Stimulated activated naive CD8-positive, alpha-beta T cell treated with anti-CD3 and anti-CD28 coated beads, Interleukin-15, amount 100 ng/mL, for 72 hours (primary cell): Measurements from ENCODE around the gene FECH.

Experiments
- ATAC-seq: fragments of 150-1000 bp; cut with Tn5 transposase; 2 replicates; pipeline ENCODE4 v1.10.0; 2021; ENCODE audit warnings: mild to moderate bottlenecking, moderate library complexity
- DNase-seq, 2 donors: peaks; one replicate each; pipeline ENCODE4 v3.0.0; 2021 to 2022
- H3K27ac Mint-ChIP-seq, 2 donors: one replicate each; pipeline ENCODE4 v1.8.0; 2022; ENCODE audit warnings: mild to moderate bottlenecking in 2 of 2, mixed read lengths in 2 of 2, moderate library complexity in 2 of 2
- H3K27me3 Mint-ChIP-seq: one replicate; pipeline ENCODE4 v1.8.0; 2022; ENCODE audit warnings: mixed read lengths
- H3K4me1 Mint-ChIP-seq: one replicate; pipeline ENCODE4 v1.8.0; 2022; ENCODE audit warnings: mild to moderate bottlenecking, mixed read lengths
- H3K4me3 Mint-ChIP-seq, 2 donors: one replicate each; pipeline ENCODE4 v1.8.0; 2022; ENCODE audit warnings: mild to moderate bottlenecking in 2 of 2, mixed read lengths in 2 of 2, moderate library complexity in 1 of 2
- H3K9me3 Mint-ChIP-seq, 2 donors: one replicate each; pipeline ENCODE4 v1.8.0; 2022; ENCODE audit warnings: mixed read lengths in 2 of 2

Gene FECH

GRCh38 chr18:57555134-57555533 lies 31.4 kb downstream of the FECH start:
- Mint-ChIP-seq H3K9me3 (no peaks in the 10 kb centered on the region), H3K27me3 (no peaks in the 10 kb centered on the region), H3K4me1 (no peaks in the 10 kb centered on the region), H3K4me3 (no peak overlapping the region), H3K27ac (peak overlapping the region in 1 of 2 donors; percentile 33)
- no peak for ATAC-seq
- no peak for DNase-seq

GRCh38 chr18:57550510-57550909 lies 36.0 kb downstream of the FECH start:
- H3K4me1 Mint-ChIP-seq: peaks cover 9% of the 10 kb centered on the region
- ATAC-seq: no peak
- no peak for DNase-seq
- no peaks in the 10 kb centered on the region for H3K9me3 Mint-ChIP-seq
- no peaks in the 10 kb centered on the region for H3K27me3 Mint-ChIP-seq
- no peak overlapping the region for H3K27ac Mint-ChIP-seq
- H3K4me3 Mint-ChIP-seq: no peak overlapping the region

GRCh38 chr18:57547260-57547659 lies 39.2 kb downstream of the FECH start:
- Mint-ChIP-seq H3K27ac (no peak overlapping the region), H3K4me3 (no peak overlapping the region), H3K4me1 (peaks cover 17% of the 10 kb centered on the region), H3K9me3 (no peaks in the 10 kb centered on the region), H3K27me3 (no peaks in the 10 kb centered on the region)
- DNase-seq (no peak), ATAC-seq (no peak)

GRCh38 chr18:57544936-57545660 lies 41.4 kb downstream of the FECH start:
- Mint-ChIP-seq H3K4me1 (peaks cover 17% of the 10 kb centered on the region), H3K9me3 (no peaks in the 10 kb centered on the region), H3K27ac (no peak overlapping the region), H3K27me3 (no peaks in the 10 kb centered on the region), H3K4me3 (no peak overlapping the region)
- no peak for ATAC-seq
- no peak for DNase-seq

GRCh38 chr18:57543560-57543959 lies 42.9 kb downstream of the FECH start:
- Mint-ChIP-seq H3K27me3 (no peaks in the 10 kb centered on the region), H3K4me1 (peaks cover 17% of the 10 kb centered on the region), H3K9me3 (no peaks in the 10 kb centered on the region), H3K27ac (no peak overlapping the region), H3K4me3 (no peak overlapping the region)
- DNase-seq (no peak), ATAC-seq (no peak)

- ATAC-seq (no peak), DNase-seq (no peak)
- Mint-ChIP-seq H3K27me3 (no peaks in the 10 kb centered on the region), H3K4me1 (peaks cover 17% of the 10 kb centered on the region), H3K27ac (no peak overlapping the region), H3K4me3 (no peak overlapping the region), H3K9me3 (no peaks in the 10 kb centered on the region)
Observed at GRCh38 chr18:57542812-57543427, 43.6 kb downstream of the FECH start.

- Mint-ChIP-seq H3K27me3 (no peaks in the 10 kb centered on the region), H3K4me3 (no peak overlapping the region), H3K9me3 (no peaks in the 10 kb centered on the region), H3K4me1 (peaks cover 17% of the 10 kb centered on the region), H3K27ac (no peak overlapping the region)
- ATAC-seq (no peak), DNase-seq (no peak)
Observed at GRCh38 chr18:57542126-57542525, 44.4 kb downstream of the FECH start.

GRCh38 chr18:57539702-57540101 lies 46.8 kb downstream of the FECH start:
- ATAC-seq: no peak
- DNase-seq: no peak
- Mint-ChIP-seq H3K4me1 (peaks cover under 1% of the 10 kb centered on the region), H3K4me3 (no peak overlapping the region), H3K9me3 (no peaks in the 10 kb centered on the region), H3K27me3 (no peaks in the 10 kb centered on the region), H3K27ac (no peak overlapping the region)

GRCh38 chr18:57538614-57539013 lies 47.9 kb downstream of the FECH start:
- DNase-seq: no peak
- Mint-ChIP-seq H3K4me3 (no peak overlapping the region), H3K27ac (no peak overlapping the region), H3K9me3 (no peaks in the 10 kb centered on the region), H3K27me3 (no peaks in the 10 kb centered on the region), H3K4me1 (no peaks in the 10 kb centered on the region)
- ATAC-seq: no peak

- ATAC-seq (no peak), DNase-seq (no peak)
- Mint-ChIP-seq H3K27me3 (no peaks in the 10 kb centered on the region), H3K9me3 (no peaks in the 10 kb centered on the region), H3K27ac (peak overlapping the region in 1 of 2 donors; percentile 30), H3K4me1 (no peaks in the 10 kb centered on the region), H3K4me3 (no peak overlapping the region)
Observed at GRCh38 chr18:57534511-57534909, 52.0 kb downstream of the FECH start.

- Mint-ChIP-seq H3K9me3 (no peaks in the 10 kb centered on the region), H3K27ac (no peak overlapping the region), H3K27me3 (no peaks in the 10 kb centered on the region), H3K4me1 (no peaks in the 10 kb centered on the region), H3K4me3 (no peak overlapping the region)
- ATAC-seq: no peak
- DNase-seq: no peak
Observed at GRCh38 chr18:57533868-57534510, 52.5 kb downstream of the FECH start.

- Mint-ChIP-seq H3K4me1 (no peaks in the 10 kb centered on the region), H3K27ac (no peak overlapping the region), H3K9me3 (no peaks in the 10 kb centered on the region), H3K27me3 (no peaks in the 10 kb centered on the region), H3K4me3 (no peak overlapping the region)
- DNase-seq (no peak), ATAC-seq (no peak)
Observed at GRCh38 chr18:57533006-57533867, 53.3 kb downstream of the FECH start.

GRCh38 chr18:57529151-57529550 lies 57.4 kb downstream of the FECH start:
- no peaks in the 10 kb centered on the region for H3K27me3 Mint-ChIP-seq
- no peaks in the 10 kb centered on the region for H3K4me1 Mint-ChIP-seq
- no peak overlapping the region for H3K27ac Mint-ChIP-seq
- ATAC-seq (no peak), DNase-seq (no peak)
- H3K9me3 Mint-ChIP-seq: no peaks in the 10 kb centered on the region
- no peak overlapping the region for H3K4me3 Mint-ChIP-seq

GRCh38 chr18:57527556-57528229 lies 58.8 kb downstream of the FECH start:
- Mint-ChIP-seq H3K27ac (no peak overlapping the region), H3K4me3 (no peak overlapping the region), H3K9me3 (no peaks in the 10 kb centered on the region), H3K4me1 (no peaks in the 10 kb centered on the region), H3K27me3 (peaks cover 7% of the 10 kb centered on the region)
- DNase-seq: no peak
- ATAC-seq: no peak
